HepG2 (cell line): ENCODE measurements around the gene SYPL2. TPM values are rescaled to one million over a fixed set of nuclear protein-coding genes. Genes with fewer than 3 reads are reported as not detected.

Source experiments
- AGO2 ChIP-seq: fragments of 200-400 bp; formaldehyde crosslinking; optimal IDR thresholded peaks from 2 replicates; pipeline ENCODE3; 2017; ENCODE audit warnings: mild to moderate bottlenecking, low read depth, low read length, moderate library complexity
- ARID5B ChIP-seq: IDR thresholded peaks from 2 replicates; pipeline ENCODE4 v1.4.0; 2020; ENCODE audit warnings: mild to moderate bottlenecking, missing genetic modification reagents
- BHLHE40 ChIP-seq: IDR thresholded peaks from 2 replicates; pipeline ENCODE4 v1.6.1; 2011; ENCODE audit warnings: low read length, improper control_type of control experiment
- BRD4 ChIP-seq: sonication (generic); formaldehyde crosslinking; IDR thresholded peaks from 2 replicates; pipeline ENCODE4 v1.4.0; 2020; ENCODE audit warnings: missing genetic modification reagents
- CEBPZ ChIP-seq: IDR thresholded peaks from 2 replicates; pipeline ENCODE4 v1.6.1; 2012; ENCODE audit warnings: low read length, improper control_type of control experiment
- ELF3 ChIP-seq: IDR thresholded peaks from 2 replicates; pipeline ENCODE4 v1.6.1; 2016; ENCODE audit warnings: missing genetic modification reagents, missing compliant biosample characterization
- KLF16 ChIP-seq, 2 experiments: sonication (generic) in 1 of 2; formaldehyde crosslinking in 1 of 2; IDR thresholded peaks; 2 replicates each; pipeline versions ENCODE4 v1.6.1 to v1.8.0; 2016 to 2023; ENCODE audit warnings: missing genetic modification reagents in 2 of 2, missing compliant biosample characterization in 1 of 2
- SNAPC2 ChIP-seq: sonication (generic); formaldehyde crosslinking; IDR thresholded peaks from 2 replicates; pipeline ENCODE4 v1.8.1; 2022; ENCODE audit warnings: mild to moderate bottlenecking, missing genetic modification reagents
- SOX6 ChIP-seq, 2 experiments: fragments of 450-650 bp in 1 of 2; sonication (generic) in 1 of 2; formaldehyde crosslinking in 1 of 2; IDR thresholded peaks; 2 replicates each; pipeline versions ENCODE4 v1.4.0 to v1.6.1; 2017 to 2020; ENCODE audit warnings: antibody characterized with exemption in 1 of 2, mild to moderate bottlenecking in 1 of 2, missing genetic modification reagents in 1 of 2
- TBX2 ChIP-seq: sonication (generic); formaldehyde crosslinking; IDR thresholded peaks from 2 replicates; pipeline ENCODE4 v1.5.0; 2020; ENCODE audit warnings: missing genetic modification reagents, mild to moderate bottlenecking, borderline replicate concordance
- TFDP2 ChIP-seq: sonication (generic); formaldehyde crosslinking; IDR thresholded peaks from 2 replicates; pipeline ENCODE4 v1.4.0; 2020; ENCODE audit warnings: missing genetic modification reagents
- ZNF609 ChIP-seq: sonication (generic); formaldehyde crosslinking; IDR thresholded peaks from 2 replicates; pipeline ENCODE4 v1.4.0; 2020; ENCODE audit warnings: mild to moderate bottlenecking, missing genetic modification reagents, borderline replicate concordance
- ZNF768 ChIP-seq: sonication (generic); formaldehyde crosslinking; IDR thresholded peaks from 2 replicates; pipeline ENCODE4 v1.4.0; 2020; ENCODE audit warnings: missing genetic modification reagents
- ZSCAN21 ChIP-seq: sonication (generic); formaldehyde crosslinking; IDR thresholded peaks from 2 replicates; pipeline ENCODE4 v1.8.0; 2022; ENCODE audit warnings: mild to moderate bottlenecking, missing genetic modification reagents, moderate library complexity, borderline replicate concordance
- polyA plus RNA-seq, 8 experiments: library from polyadenylated mRNA; depleted of rRNA in 3 of 8; stranded (reverse) in 7 of 8; unstranded in 1 of 8; fragments of >200 nt; fragmentation: Illumina TruSeq in 4 of 8; extraction: Trizol in 4 of 8; gene quantifications; 2 replicates each; pipeline versions ENCODE4 v1.2.1 to v1.2.3, GENCODE V29; 2011 to 2016; ENCODE audit warnings: low read depth in 4 of 8, missing spikeins in 1 of 8, mixed read lengths in 1 of 8; ENCODE audit not compliant: insufficient read depth in 1 of 8
- total RNA-seq, 5 experiments: library from RNA; depleted of rRNA; stranded (reverse); fragments of >200 nt; fragmentation: Illumina TruSeq; extraction: Trizol; gene quantifications; 2 replicates each; pipeline ENCODE4 v1.2.3, GENCODE V29; 2016; ENCODE audit warnings: low read depth in 1 of 5

Gene SYPL2
- total and polyA plus RNA-seq, 2 of the 13 experiments (the other 11 are each of a cell fraction or from before 2014, with no cell fraction given) = 0.17 to 0.24 TPM

- TF ChIP-seq ZNF768 (CRISPR knock-in tag) (peak; percentile 39; the same call in 1 of the 2 replicates), ELF3 (CRISPR knock-in tag) (peak; percentile 74), BRD4 (CRISPR knock-in tag) (0 out of 2 replicates have a peak, but pooled peaks have one; percentile 47), ARID5B (peak; percentile 36; the same call in 1 of the 2 replicates), TFDP2 (CRISPR knock-in tag) (no peak), TBX2 (CRISPR knock-in tag) (no peak), SOX6 (IDR thresholded peaks at IDR 0.05) (no peak), SOX6 (CRISPR knock-in tag; IDR thresholded peaks at IDR 0.05) (no peak), SNAPC2 (CRISPR knock-in tag) (no peak), AGO2 (peak; percentile 89), ZNF609 (peak; percentile 35; the same call in 1 of the 2 replicates), BHLHE40 (0 out of 2 replicates have a peak, but pooled peaks have one; percentile 9), ZSCAN21 (no peak), KLF16 (CRISPR knock-in tag; IDR thresholded peaks at IDR 0.05) (no peak), CEBPZ (no peak)
These were observed 40.7 kb upstream of the SYPL2 start (continued) for GRCh38 chr1:109425391-109426280.
